Right hindlimb (tissue), 1 donor: ENCODE measurements around the gene NME5.
A peak's percentile ranks its signal among the peaks of the same experiment; 100 is the strongest.
"Not testable (repeated sequence)": the region's sequence is repeated elsewhere in the genome, so short reads cannot be mapped to it uniquely, and the experiment has no call there.

ENCODE experiments used
- DNase-seq: peaks from one replicate; pipeline ENCODE4 v3.0.0-alpha.2; 2018

The NME5 gene

GRCh38 chr5:138070026-138070425 is 69.2 kb downstream of the NME5 start:
- not testable (repeated sequence) for DNase-seq

GRCh38 chr5:138068742-138069600 is 70.3 kb downstream of the NME5 start:
- peak; percentile 42 for DNase-seq

- no peak for DNase-seq
These were observed 71.3 kb downstream of the NME5 start for GRCh38 chr5:138067945-138068344.
